Endothelial cell of umbilical vein (primary cell): Measurements from ENCODE around the gene LENG9. TPM values are rescaled to one million over a fixed set of nuclear protein-coding genes. Genes with fewer than 3 reads are reported as not detected.

Source experiments
- BruUV-seq: library from RNA; stranded (reverse); fragments of 400-500 nt; replicated peaks from 2 replicates; lab custom pipeline; 2021; lab: Mats Ljungman, UMichigan
- CTCF ChIA-PET: fragments of 300-600, 350-600 bp; sonication (Branson Sonifier 250); formaldehyde crosslinking; loops from one replicate; lab custom pipeline; 2021; ENCODE audit warnings: antibody characterized with exemption, inconsistent platforms; lab: Charles Lee
- POLR2A ChIA-PET: fragments of 300-600, 350-600 bp; sonication (Branson Sonifier 250); formaldehyde crosslinking; loops from one replicate; lab custom pipeline; 2021; ENCODE audit warnings: antibody characterized with exemption, inconsistent platforms; lab: Charles Lee
- DNase-seq: peaks from one replicate; pipeline ENCODE4 v3.0.0-alpha.2; 2011; ENCODE audit warnings: low read depth, low spot score
- FAIRE-seq: peaks from 2 replicates; lab custom pipeline; 2011; peaks lifted over from hg19 to GRCh38; lab: Jason Lieb, UNC
- H2AFZ ChIP-seq: 2 replicates; pipeline ENCODE4 v1.6.0; 2012; ENCODE audit warnings: low read depth, low read length, control low read depth, inconsistent platforms
- H3K27ac ChIP-seq: 2 replicates; pipeline ENCODE4 v1.5.1; 2011; ENCODE audit warnings: low read depth, mild to moderate bottlenecking, control low read depth, low read length, moderate library complexity; ENCODE audit not compliant: insufficient read depth
- H3K27me3 ChIP-seq, 2 experiments: 2 replicates each; pipeline versions ENCODE4 v1.6.0 to v1.6.1; 2011; ENCODE audit warnings: low read length in 2 of 2, mixed read lengths in 1 of 2; ENCODE audit not compliant: control insufficient read depth in 2 of 2, insufficient read depth in 2 of 2
- H3K36me3 ChIP-seq, 2 experiments: 2 replicates in 1 of 2; 3 replicates in 1 of 2; pipeline ENCODE4 v1.5.1; 2011; ENCODE audit warnings: low read length in 2 of 2, mild to moderate bottlenecking in 1 of 2, moderate library complexity in 1 of 2; ENCODE audit not compliant: control insufficient read depth in 2 of 2, insufficient read depth in 2 of 2; ENCODE audit errors: extremely low read depth in 1 of 2
- H3K4me1 ChIP-seq: 3 replicates; pipeline ENCODE4 v1.5.1; 2011; ENCODE audit warnings: mild to moderate bottlenecking, low read length; ENCODE audit not compliant: control insufficient read depth, insufficient read depth; ENCODE audit errors: extremely low read depth
- H3K4me2 ChIP-seq: 2 replicates; pipeline ENCODE4 v1.6.1; 2011; ENCODE audit warnings: low read length, control low read depth, mixed read lengths; ENCODE audit not compliant: insufficient read depth
- H3K4me3 ChIP-seq, 3 experiments: fragments of 200-600 bp in 1 of 3; sonication (generic), shearing (Covaris generic) in 1 of 3; replicated peaks in 1 of 3; 2 replicates each; pipeline ENCODE4 v1.5.1; 2011 to 2016; ENCODE audit warnings: control low read depth in 3 of 3, low read length in 3 of 3, mild to moderate bottlenecking in 2 of 3, inconsistent platforms in 1 of 3, low read depth in 1 of 3, moderate library complexity in 1 of 3; ENCODE audit not compliant: insufficient read depth in 1 of 3
- H3K79me2 ChIP-seq: 2 replicates; pipeline ENCODE4 v1.6.0; 2012; ENCODE audit warnings: low read length, inconsistent platforms; ENCODE audit not compliant: control insufficient read depth, insufficient read depth
- H3K9ac ChIP-seq: replicated peaks from 2 replicates; pipeline ENCODE3; 2011; ENCODE audit warnings: low read length, control low read depth; ENCODE audit not compliant: insufficient read depth; ENCODE audit errors: extremely low read depth
- H3K9me1 ChIP-seq: replicated peaks from 3 replicates; pipeline ENCODE4 v1.6.0; 2011; ENCODE audit warnings: mild to moderate bottlenecking, low read length; ENCODE audit not compliant: control insufficient read depth, insufficient read depth; ENCODE audit errors: extremely low read depth
- H3K9me3 ChIP-seq: replicated peaks from 2 replicates; pipeline ENCODE4 v1.5.1; 2012; ENCODE audit warnings: low read length, inconsistent platforms; ENCODE audit not compliant: control insufficient read depth, insufficient read depth
- H4K20me1 ChIP-seq: replicated peaks from 2 replicates; pipeline ENCODE3; 2011; ENCODE audit warnings: mild to moderate bottlenecking, low read length; ENCODE audit not compliant: control insufficient read depth, insufficient read depth; ENCODE audit errors: extremely low read depth
- CTCF ChIP-seq, 2 donors: IDR thresholded peaks; 1 replicate in 1 of 2; 2 replicates in 1 of 2; pipeline ENCODE4 v1.5.1; 2011; ENCODE audit warnings: low read length in 2 of 2, mild to moderate bottlenecking in 2 of 2, moderate library complexity in 2 of 2, control low read depth in 1 of 2, inconsistent platforms in 1 of 2, low read depth in 1 of 2; ENCODE audit not compliant: insufficient read depth in 1 of 2; ENCODE audit errors: extremely low read depth in 1 of 2
- EZH2 ChIP-seq: IDR thresholded peaks from 2 replicates; pipeline ENCODE4 v1.6.1; 2012; ENCODE audit warnings: borderline replicate concordance, low read depth, mild to moderate bottlenecking, moderate library complexity, low read length, inconsistent platforms; ENCODE audit not compliant: severe bottlenecking
- FOS ChIP-seq: IDR thresholded peaks from 2 replicates; pipeline ENCODE4 v1.6.1; 2011; ENCODE audit warnings: mild to moderate bottlenecking, low read length, moderate library complexity, borderline replicate concordance; ENCODE audit not compliant: insufficient read depth
- GATA2 ChIP-seq: IDR thresholded peaks from 2 replicates; pipeline ENCODE4 v1.7.0; 2011; ENCODE audit warnings: low read depth, mild to moderate bottlenecking, moderate library complexity, mixed read lengths, low read length; ENCODE audit not compliant: insufficient read length, insufficient read depth
- JUN ChIP-seq: IDR thresholded peaks from 2 replicates; pipeline ENCODE4 v1.6.1; 2011; ENCODE audit warnings: borderline replicate concordance, low read depth; ENCODE audit not compliant: insufficient read length, insufficient read depth
- MAX ChIP-seq: IDR thresholded peaks from 2 replicates; pipeline ENCODE4 v1.6.1; 2011; ENCODE audit not compliant: insufficient read depth, insufficient read length
- MYC ChIP-seq: IDR thresholded peaks from one replicate; pipeline ENCODE4 v1.6.1; 2011; ENCODE audit warnings: mild to moderate bottlenecking, low read depth, low read length
- POLR2A ChIP-seq: IDR thresholded peaks from 2 replicates; pipeline ENCODE4 v1.6.1; 2012; ENCODE audit warnings: low read depth, mild to moderate bottlenecking, control low read depth, low read length
- POLR2AphosphoS5 ChIP-seq: IDR thresholded peaks from 2 replicates; pipeline ENCODE4 v1.6.1; 2012; ENCODE audit warnings: low read depth, mild to moderate bottlenecking, control low read depth, low read length, moderate library complexity; ENCODE audit not compliant: insufficient read depth
- dilution Hi-C: fragments of 300-500 bp; cut with MboI; formaldehyde crosslinking; loops from one replicate; pipeline ENCODE4 v1.15.0; 2019; ENCODE audit warnings: low sequenced_read_pairs; ENCODE audit not compliant: extremely low pct_ligation_motif_present
- intact Hi-C: fragments of 100-400 bp; cut with micrococcal nuclease; formaldehyde crosslinking; loops from one replicate; pipeline ENCODE4 v1.10.0; 2022
- polyA plus RNA-seq, 4 experiments: library from polyadenylated mRNA; depleted of rRNA in 3 of 4; stranded (reverse) in 3 of 4; unstranded in 1 of 4; fragments of >200 nt; gene quantifications; 2 replicates each; pipeline versions ENCODE4 v1.2.1 to v1.2.3, GENCODE V29; 2011 to 2012; ENCODE audit warnings: missing spikeins in 1 of 4
- total RNA-seq: library from RNA; stranded (reverse); gene quantifications from 2 replicates; pipeline ENCODE4 v1.2.3, GENCODE V29; 2021

LENG9 gene
- total and polyA plus RNA-seq, 2 donors (not counting 3 experiments of a cell fraction or from before 2014, with no cell fraction given): 0.97 to 2.8 TPM

- no peaks in the 10 kb centered on the region for H3K9me1 ChIP-seq
- dilution Hi-C loops: no loop called here
Measured at GRCh38 chr19:54434873-54435214, 28.7 kb downstream of the LENG9 start.

GRCh38 chr19:54434112-54434872, 29.3 kb downstream of the LENG9 start:
- BruUV-seq: no TSS peak
- POLR2A ChIA-PET: no interaction called here
- no peaks in the 10 kb centered on the region for H3K9me1 ChIP-seq
- no peak overlapping the region for H3K27ac ChIP-seq
- no peak overlapping the region for H3K4me3 ChIP-seq
- intact Hi-C loops (no loop called here), dilution Hi-C loops (no loop called here)
- no peak for TF ChIP-seq GATA2
- TF ChIP-seq MYC: no peak
- TF ChIP-seq JUN: no peak
- TF ChIP-seq EZH2: no peak
- TF ChIP-seq CTCF (IDR thresholded peaks at IDR 0.05; ENCODE audit: extremely low read depth in 1 of 2, insufficient read depth in 1 of 2, low read depth in 1 of 2, low read length in 2 of 2): no peak
- TF ChIP-seq MAX: no peak
- no peak for TF ChIP-seq FOS
- TF ChIP-seq POLR2A: no peak
- no peak for TF ChIP-seq POLR2AphosphoS5
- no peaks in the 10 kb centered on the region for H3K36me3 ChIP-seq
- H2AFZ ChIP-seq: no peak overlapping the region
- no peak overlapping the region for H3K4me2 ChIP-seq
- no peaks in the 10 kb centered on the region for H4K20me1 ChIP-seq
- no peaks in the 10 kb centered on the region for H3K4me1 ChIP-seq
- DNase-seq (no peak), FAIRE-seq (no peak)
- no peak overlapping the region for H3K9ac ChIP-seq
- peaks cover 0 to 2% of the 10 kb centered on the region in 2 experiments for H3K27me3 ChIP-seq
- CTCF ChIA-PET: no interaction called here
- no peaks in the 10 kb centered on the region for H3K79me2 ChIP-seq
- H3K9me3 ChIP-seq: no peaks in the 10 kb centered on the region

More at GRCh38 chr19:54434873-54435214, 28.7 kb downstream of the LENG9 start:
- FAIRE-seq: no peak
- intact Hi-C loops: no loop called here
- TF ChIP-seq EZH2 (no peak), POLR2AphosphoS5 (no peak), MAX (no peak), MYC (no peak), GATA2 (no peak)
- ChIA-PET POLR2A (no interaction called here), CTCF (no interaction called here)
- H3K4me3 ChIP-seq: no peak overlapping the region
- no peak overlapping the region for H3K27ac ChIP-seq
- H3K4me1 ChIP-seq: no peaks in the 10 kb centered on the region
- H2AFZ ChIP-seq: no peak overlapping the region
- peaks cover 0 to 2% of the 10 kb centered on the region in 2 experiments for H3K27me3 ChIP-seq
- H3K79me2 ChIP-seq: no peaks in the 10 kb centered on the region
- H3K9ac ChIP-seq: no peak overlapping the region
- H3K9me3 ChIP-seq: no peaks in the 10 kb centered on the region
- no peak overlapping the region for H3K4me2 ChIP-seq
- no peaks in the 10 kb centered on the region for H3K36me3 ChIP-seq
- H4K20me1 ChIP-seq: no peaks in the 10 kb centered on the region
- no TSS peak for BruUV-seq
- DNase-seq: no peak
